IPS-NIHi7 (cell line): ENCODE results near the gene SMARCD2.
"Not testable (repeated sequence)": the region's sequence is repeated elsewhere in the genome, so short reads cannot be mapped to it uniquely, and the experiment has no call there.

Source experiments
- DNase-seq: peaks from one replicate; pipeline ENCODE4 v3.0.0; 2012; ENCODE audit warnings: mixed read lengths; ENCODE audit errors: extremely low spot score

The SMARCD2 gene

GRCh38 chr17:63850401-63850800 is 7.9 kb upstream of the SMARCD2 start:
- no peak for DNase-seq

GRCh38 chr17:63848834-63849689 is 6.6 kb upstream of the SMARCD2 start:
- DNase-seq = peak; percentile 96

GRCh38 chr17:63847525-63848249 is 5.2 kb upstream of the SMARCD2 start:
- DNase-seq = no peak

- no peak for DNase-seq
These were observed 3.0 kb upstream of the SMARCD2 start for GRCh38 chr17:63845509-63845908.

GRCh38 chr17:63843910-63844677 is 1.6 kb upstream of the SMARCD2 start:
- DNase-seq = no peak

GRCh38 chr17:63843387-63843888 is 953 bp upstream of the SMARCD2 start:
- not testable (repeated sequence) for DNase-seq

GRCh38 chr17:63842173-63842539 is 329 bp downstream of the SMARCD2 start:
- no peak for DNase-seq

- DNase-seq = no peak
These were observed 924 bp downstream of the SMARCD2 start for GRCh38 chr17:63841350-63842172.

GRCh38 chr17:63840591-63841349 is 1.7 kb downstream of the SMARCD2 start:
- no peak for DNase-seq

- DNase-seq = no peak
These were observed 3.8 kb downstream of the SMARCD2 start for GRCh38 chr17:63838631-63839171.

- no peak for DNase-seq
These were observed 4.4 kb downstream of the SMARCD2 start for GRCh38 chr17:63837962-63838600.

GRCh38 chr17:63837480-63837879 is 5.0 kb downstream of the SMARCD2 start:
- DNase-seq = no peak

GRCh38 chr17:63836811-63837210 is 5.7 kb downstream of the SMARCD2 start:
- no peak for DNase-seq

- DNase-seq = no peak
These were observed 7.2 kb downstream of the SMARCD2 start for GRCh38 chr17:63835167-63835720.

GRCh38 chr17:63834431-63835166 is 7.9 kb downstream of the SMARCD2 start:
- peak; percentile 63 for DNase-seq

GRCh38 chr17:63833741-63834373 is 8.6 kb downstream of the SMARCD2 start:
- DNase-seq = no peak

- DNase-seq = no peak
These were observed 9.3 kb downstream of the SMARCD2 start for GRCh38 chr17:63833026-63833740.
